Neural crest cell (in vitro differentiated cells): Measurements from ENCODE around the gene IGF2. TPM values are rescaled to one million over a fixed set of nuclear protein-coding genes. Genes with fewer than 3 reads are reported as not detected.
A peak's percentile ranks its signal among the peaks of the same experiment; 100 is the strongest.

ENCODE experiments used
- DNase-seq: peaks from one replicate; pipeline ENCODE4 v3.0.0; 2021; ENCODE audit warnings: low read depth, mixed read lengths, low spot score
- H3K27ac Mint-ChIP-seq: one replicate; pipeline ENCODE4 v1.8.0; 2021; ENCODE audit warnings: mild to moderate bottlenecking, mixed read lengths; ENCODE audit not compliant: unreplicated experiment
- H3K27me3 Mint-ChIP-seq: 2 replicates; pipeline ENCODE4 v1.8.0; 2021; ENCODE audit warnings: low read depth, mild to moderate bottlenecking, mixed read lengths
- H3K36me3 Mint-ChIP-seq: 2 replicates; pipeline ENCODE4 v1.8.0; 2021; ENCODE audit warnings: low read depth, mild to moderate bottlenecking, mixed read lengths
- H3K4me1 Mint-ChIP-seq: 2 replicates; pipeline ENCODE4 v1.8.0; 2021; ENCODE audit warnings: mixed read lengths
- H3K4me3 Mint-ChIP-seq: one replicate; pipeline ENCODE4 v1.8.0; 2021; ENCODE audit warnings: mild to moderate bottlenecking, mixed read lengths
- H3K9me3 Mint-ChIP-seq: 2 replicates; pipeline ENCODE4 v1.8.0; 2021; ENCODE audit warnings: mixed read lengths
- CTCF ChIP-seq: fragments of 200-600 bp; sonication (generic); conservative IDR thresholded peaks from 2 replicates; pipeline ENCODE4 v1.5.0; 2021; ENCODE audit warnings: antibody characterized with exemption, mild to moderate bottlenecking
- total RNA-seq: library from RNA; stranded (reverse); gene quantifications from 2 replicates; pipeline ENCODE4 v1.2.1, GENCODE V29; 2021

IGF2 gene
- total RNA-seq, 1 donor from 2014 or later: 20.1 TPM

- H3K27me3 Mint-ChIP-seq: peaks cover 28% of the 10 kb centered on the region
- no peak overlapping the region for H3K27ac Mint-ChIP-seq
- H3K4me3 Mint-ChIP-seq: no peak overlapping the region
- TF ChIP-seq CTCF: no peak
- peaks cover 11% of the 10 kb centered on the region for H3K4me1 Mint-ChIP-seq
- H3K36me3 Mint-ChIP-seq: no peaks in the 10 kb centered on the region
- peaks cover under 1% of the 10 kb centered on the region for H3K9me3 Mint-ChIP-seq
- DNase-seq: no peak
These were observed 9.4 kb downstream of the IGF2 start for GRCh38 chr11:2129699-2130366.

- Mint-ChIP-seq H3K36me3 (no peaks in the 10 kb centered on the region), H3K4me1 (peaks cover 11% of the 10 kb centered on the region), H3K27ac (no peak overlapping the region), H3K27me3 (peaks cover 28% of the 10 kb centered on the region), H3K9me3 (peaks cover 4% of the 10 kb centered on the region), H3K4me3 (no peak overlapping the region)
- DNase-seq: no peak
- TF ChIP-seq CTCF: no peak
These were observed 9.9 kb downstream of the IGF2 start for GRCh38 chr11:2129308-2129698.

- Mint-ChIP-seq H3K27ac (peak overlapping the region; percentile 22), H3K9me3 (peaks cover 4% of the 10 kb centered on the region), H3K36me3 (no peaks in the 10 kb centered on the region), H3K27me3 (peaks cover 26% of the 10 kb centered on the region), H3K4me3 (no peak overlapping the region), H3K4me1 (peaks cover 11% of the 10 kb centered on the region)
- no peak for DNase-seq
- no peak for TF ChIP-seq CTCF
These were observed 10.5 kb downstream of the IGF2 start for GRCh38 chr11:2128511-2129307.

- TF ChIP-seq CTCF: no peak
- Mint-ChIP-seq H3K4me3 (no peak overlapping the region), H3K27me3 (peaks cover 21% of the 10 kb centered on the region), H3K27ac (no peak overlapping the region), H3K4me1 (peaks cover 8% of the 10 kb centered on the region), H3K36me3 (no peaks in the 10 kb centered on the region), H3K9me3 (peaks cover 4% of the 10 kb centered on the region)
- DNase-seq: no peak
These were observed 11.1 kb downstream of the IGF2 start for GRCh38 chr11:2128130-2128510.

DNA sequence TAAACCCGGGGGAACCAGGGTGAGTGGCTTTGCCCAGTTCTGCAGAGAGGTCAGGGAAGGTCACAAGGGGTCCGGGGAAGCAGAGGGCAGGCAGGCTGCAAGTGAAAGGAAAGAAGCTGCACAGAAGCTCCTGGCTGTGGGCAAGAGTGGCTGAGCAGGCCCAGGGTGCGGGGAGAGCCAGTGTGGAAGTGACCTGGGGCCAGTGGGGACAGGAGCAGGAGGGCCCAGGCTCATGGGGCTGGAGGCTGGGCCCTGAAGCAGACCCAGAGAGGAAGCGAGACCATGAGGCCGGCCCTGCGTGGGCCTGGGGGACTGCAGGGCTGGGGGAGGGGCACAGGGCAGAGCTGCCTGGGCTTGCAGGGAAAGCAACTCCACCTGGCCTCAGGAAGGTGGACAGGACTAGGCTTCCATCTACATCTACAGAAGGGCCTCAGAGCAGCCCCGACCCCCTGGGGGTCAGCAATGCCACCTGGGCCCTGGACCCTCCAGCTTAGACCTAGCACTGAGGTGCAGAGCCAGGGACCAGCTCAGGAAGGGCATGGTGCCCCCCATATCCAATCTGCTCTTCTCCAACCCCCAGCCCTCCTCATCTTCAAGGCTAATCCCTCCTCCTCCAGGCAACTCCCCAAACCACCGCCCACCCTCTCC is 11.6 kb downstream of the IGF2 start:
- Mint-ChIP-seq H3K27me3 (peaks cover 20% of the 10 kb centered on the region), H3K27ac (no peak overlapping the region), H3K9me3 (peaks cover 4% of the 10 kb centered on the region), H3K36me3 (no peaks in the 10 kb centered on the region), H3K4me1 (peaks cover 5% of the 10 kb centered on the region), H3K4me3 (no peak overlapping the region)
- no peak for TF ChIP-seq CTCF
- no peak for DNase-seq
